ENCODE measurements around the gene ARHGAP20. TPM values are rescaled to one million over a fixed set of nuclear protein-coding genes. Genes with fewer than 3 reads are reported as not detected.

ARHGAP20 gene
- total and polyA plus RNA-seq, 9 of the 15 experiments (the other 6 are each of a cell fraction or from before 2014, with no cell fraction given), result 0.07 TPM; not detected in 8

DNA sequence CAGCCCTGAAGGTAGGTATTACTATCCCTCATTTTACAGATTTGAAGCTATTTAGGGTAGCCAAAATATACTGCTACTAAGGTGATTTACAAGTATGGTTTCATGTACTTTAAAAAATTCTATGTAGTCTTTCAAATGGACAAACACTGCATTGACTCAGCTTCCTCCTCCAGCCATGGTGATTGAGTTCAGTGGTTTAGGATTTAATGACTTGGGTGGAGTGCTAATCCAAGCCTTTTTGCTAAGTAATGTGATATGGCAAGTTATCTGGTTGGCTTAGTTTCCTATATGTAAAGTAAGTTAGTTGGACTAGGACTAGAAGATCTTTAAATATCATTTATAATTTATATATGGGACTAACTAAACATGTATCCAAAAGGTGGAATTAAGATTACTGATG, 77.9 kb downstream of the ARHGAP20 start (continued):
- no peak for TF ChIP-seq POLR3A (IDR thresholded peaks at IDR 0.05; ENCODE audit: borderline replicate concordance, extremely low read depth, insufficient read depth, insufficient read length)

DNA sequence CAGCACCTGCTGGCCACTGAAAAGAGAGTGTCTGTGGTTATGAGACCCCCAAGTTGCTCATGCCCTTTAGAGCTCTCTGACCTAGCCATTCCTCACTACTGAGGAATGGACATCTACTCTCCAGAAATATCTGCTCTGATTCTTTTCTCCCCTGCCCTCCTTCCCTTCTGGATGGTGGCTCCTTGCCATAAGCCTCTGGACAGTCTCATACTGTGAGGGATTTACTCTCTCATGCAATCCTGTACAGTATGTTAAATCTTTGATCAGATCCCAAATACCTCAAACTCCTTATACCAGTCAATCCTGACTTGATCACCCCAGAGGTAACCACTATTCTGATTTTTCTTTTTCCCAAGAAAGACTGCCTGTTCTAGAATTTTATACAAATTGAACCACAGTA, 80.7 kb downstream of the ARHGAP20 start:
- Histone ChIP-seq H3K4me3 (no peak overlapping the region), H2AFZ (ENCODE audit: low read depth, low read length) (no peak overlapping the region), H3K4me2 (ENCODE audit: insufficient read depth, low read length) (no peak overlapping the region), H3K79me2 (ENCODE audit: control insufficient read depth, insufficient read depth, low read length) (no peaks in the 10 kb centered on the region), H3K27ac (ENCODE audit: extremely low read depth, low read depth, low read length) (no peak overlapping the region), H3K4me1 (replicated peaks in 1 of 2; ENCODE audit: control insufficient read depth in 2 of 2, insufficient read depth in 2 of 2, low read length in 2 of 2) (no peaks in the 10 kb centered on the region), H3K36me3 (ENCODE audit: control insufficient read depth, insufficient read depth, low read length) (no peaks in the 10 kb centered on the region), H3K9ac (ENCODE audit: insufficient read depth in 1 of 2, low read depth in 2 of 2, low read length in 2 of 2) (no peak overlapping the region), H4K20me1 (replicated peaks; ENCODE audit: control insufficient read depth, insufficient read depth, low read length) (no peaks in the 10 kb centered on the region), H3K9me3 (replicated peaks; ENCODE audit: control insufficient read depth, insufficient read depth, low read depth, low read length) (no peaks in the 10 kb centered on the region), H3K27me3 (ENCODE audit: control insufficient read depth in 2 of 2, insufficient read depth in 2 of 2, low read length in 2 of 2) (no peaks in the 10 kb centered on the region), H3K9me1 (ENCODE audit: control insufficient read depth, insufficient read depth, low read length) (no peaks in the 10 kb centered on the region)
- in situ Hi-C loops (cut with MboI) (no loop called here), intact Hi-C loops (cut with micrococcal nuclease) (no loop called here)
- CTCF ChIA-PET (ENCODE audit: low intra/inter-chr PET ratio), result no interaction called here
- POLR2A ChIA-PET, result no interaction called here
- DNase-seq (ENCODE audit: extremely low read depth in 1 of 4, low spot score in 3 of 4), result no peak
- no peak for ATAC-seq
- FAIRE-seq, result no peak
- no TSS peak for BruUV-seq (replicated peaks)
- no peak for TF ChIP-seq ZBED1 (IDR thresholded peaks at IDR 0.05)
- TF ChIP-seq HBP1 (CRISPR knock-in tag; IDR thresholded peaks at IDR 0.05), result no peak
- TF ChIP-seq ZBTB7A (IDR thresholded peaks at IDR 0.05; ENCODE audit: borderline replicate concordance, control insufficient read depth, low read depth, low read length), result no peak
- TF ChIP-seq RB1 (IDR thresholded peaks at IDR 0.05; ENCODE audit: low read depth), result no peak
- no peak for TF ChIP-seq ZNF143 (CRISPR knock-in tag; IDR thresholded peaks at IDR 0.05)
- TF ChIP-seq RFX1 (IDR thresholded peaks at IDR 0.05), result no peak
- TF ChIP-seq RAD21 (CRISPR knock-in tag; conservative IDR thresholded peaks at IDR 0.05 in 1 of 2, IDR thresholded peaks at IDR 0.05 in 1 of 2), result no peak
- TF ChIP-seq MLX (CRISPR knock-in tag; conservative IDR thresholded peaks at IDR 0.05), result no peak
- no peak for TF ChIP-seq FOXK1 (CRISPR knock-in tag; IDR thresholded peaks at IDR 0.05; ENCODE audit: borderline replicate concordance)
- TF ChIP-seq GABPB1 (CRISPR knock-in tag; IDR thresholded peaks at IDR 0.05), result no peak
- no peak for TF ChIP-seq RBM34 (IDR thresholded peaks at IDR 0.05; ENCODE audit: borderline replicate concordance, insufficient read depth, low read length)
- no peak for TF ChIP-seq E4F1 (CRISPR knock-in tag; IDR thresholded peaks at IDR 0.05; ENCODE audit: borderline replicate concordance)
